Peyer's patch (tissue), 4 donors: ENCODE data around the gene HCFC1.

Source experiments
- CTCF ChIP-seq, 6 experiments: fragments of 450-650 bp in 4 of 6; fragments of 200-600 bp in 2 of 6; sonication (generic) in 1 of 6; IDR thresholded peaks; one replicate each; pipeline ENCODE4 v1.5.1; 2017 to 2019; ENCODE audit warnings: antibody characterized with exemption in 6 of 6, mild to moderate bottlenecking in 3 of 6, moderate library complexity in 1 of 6
- POLR2A ChIP-seq, 2 donors: fragments of 450-650 bp; IDR thresholded peaks; one replicate each; pipeline ENCODE4 v1.5.1; 2017; ENCODE audit warnings: antibody characterized with exemption in 2 of 2, mild to moderate bottlenecking in 2 of 2, moderate library complexity in 2 of 2

GRCh38 chrX:153981231-153981630 lies 9.6 kb upstream of the HCFC1 start:
- TF ChIP-seq CTCF (IDR thresholded peaks at IDR 0.05) = no peak
- TF ChIP-seq POLR2A (IDR thresholded peaks at IDR 0.05) = no peak
